Activated B cell treated with CpG ODN at 0.5 μM for 24 hours (primary cell): Measurements from ENCODE around the gene ZFAND2B. TPM values are rescaled to one million over a fixed set of nuclear protein-coding genes. Genes with fewer than 3 reads are reported as not detected.

Source experiments
- ATAC-seq: fragments of 200-7000 bp; cut with Tn5 transposase; one replicate; pipeline ENCODE4 v1.10.0; 2021; ENCODE audit warnings: low read depth, mild to moderate bottlenecking, moderate library complexity
- CTCF ChIA-PET: fragments of 350-600 bp; sonication (Branson Sonifier 250); formaldehyde crosslinking; loops from one replicate; lab custom pipeline; 2021; ENCODE audit warnings: antibody characterized with exemption; lab: Charles Lee
- POLR2A ChIA-PET: fragments of 350-600 bp; sonication (Branson Sonifier 250); formaldehyde crosslinking; loops from one replicate; lab custom pipeline; 2021; ENCODE audit warnings: antibody characterized with exemption; lab: Charles Lee
- DNase-seq: peaks from one replicate; pipeline ENCODE4 v3.0.0; 2022
- H3K27ac Mint-ChIP-seq: one replicate; pipeline ENCODE4 v1.8.0; 2020; ENCODE audit warnings: mixed read lengths
- H3K27me3 Mint-ChIP-seq: one replicate; pipeline ENCODE4 v1.8.0; 2021; ENCODE audit warnings: mixed read lengths
- H3K36me3 Mint-ChIP-seq: one replicate; pipeline ENCODE4 v1.8.0; 2021; ENCODE audit warnings: low read depth, mixed read lengths
- H3K4me1 Mint-ChIP-seq: one replicate; pipeline ENCODE4 v1.8.0; 2021; ENCODE audit warnings: mixed read lengths
- H3K4me3 Mint-ChIP-seq: one replicate; pipeline ENCODE4 v1.8.0; 2020; ENCODE audit warnings: mild to moderate bottlenecking, mixed read lengths
- H3K9me3 Mint-ChIP-seq: one replicate; pipeline ENCODE4 v1.8.0; 2020; ENCODE audit warnings: mixed read lengths
- intact Hi-C: fragments of 100-400 bp; cut with micrococcal nuclease; formaldehyde crosslinking; loops from one replicate; pipeline ENCODE4 v1.15.1; 2024
- total RNA-seq: library from RNA; stranded (reverse); gene quantifications from 2 replicates; pipeline ENCODE4 v1.2.3, GENCODE V29; 2022
- TF ChIP-seq, protein P1 (sequence below): fragments of 200-600 bp; IDR thresholded peaks from one replicate; pipeline ENCODE4 v1.8.0; 2022; ENCODE audit warnings: antibody characterized with exemption, mild to moderate bottlenecking

Gene ZFAND2B
- total RNA-seq, 1 donor from 2014 or later = 47.2 TPM

DNA sequence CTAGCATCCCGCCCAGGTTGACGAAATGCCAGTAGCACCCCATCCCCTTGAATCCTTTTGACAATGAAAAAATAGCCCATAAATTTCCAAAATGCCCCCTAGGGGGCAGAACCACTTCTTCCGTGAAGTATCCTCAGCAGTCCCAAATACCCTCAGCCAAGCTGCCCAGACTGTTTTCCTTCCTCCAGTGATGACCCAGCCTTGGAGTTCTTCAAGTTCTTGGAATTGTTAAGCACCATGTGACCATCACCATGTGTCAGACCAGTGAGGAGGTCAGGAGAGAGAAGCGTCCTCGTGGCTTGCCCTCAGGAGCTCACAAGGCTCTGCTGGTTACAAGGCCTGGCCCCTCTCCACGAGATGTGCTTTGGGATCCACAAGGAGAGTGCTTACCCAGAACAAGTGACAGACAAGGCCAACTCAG lies 35.3 kb upstream of the ZFAND2B start:
- POLR2A ChIA-PET = interaction anchor here (1.0 to 2.3 kb wide), 6 partner anchors 36 to 124 kb away, joined by 5 to 16 read pairs (median 10); partner anchors contain the start of genes ANKZF1, ATG9A, DNAJB2 and TUBA4A
- CTCF ChIA-PET = interaction anchor here (0.6 to 3.5 kb wide), 19 partner anchors 8 to 132 kb away, joined by 3 to 30 read pairs (median 5); partner anchors contain the start of genes ANKZF1, GLB1L, NHEJ1 and STK16

GRCh38 chr2:219172231-219173154 lies 34.1 kb upstream of the ZFAND2B start:
- ATAC-seq = no peak
- intact Hi-C loops = no loop called here
- TF ChIP-seq, protein P1, sequence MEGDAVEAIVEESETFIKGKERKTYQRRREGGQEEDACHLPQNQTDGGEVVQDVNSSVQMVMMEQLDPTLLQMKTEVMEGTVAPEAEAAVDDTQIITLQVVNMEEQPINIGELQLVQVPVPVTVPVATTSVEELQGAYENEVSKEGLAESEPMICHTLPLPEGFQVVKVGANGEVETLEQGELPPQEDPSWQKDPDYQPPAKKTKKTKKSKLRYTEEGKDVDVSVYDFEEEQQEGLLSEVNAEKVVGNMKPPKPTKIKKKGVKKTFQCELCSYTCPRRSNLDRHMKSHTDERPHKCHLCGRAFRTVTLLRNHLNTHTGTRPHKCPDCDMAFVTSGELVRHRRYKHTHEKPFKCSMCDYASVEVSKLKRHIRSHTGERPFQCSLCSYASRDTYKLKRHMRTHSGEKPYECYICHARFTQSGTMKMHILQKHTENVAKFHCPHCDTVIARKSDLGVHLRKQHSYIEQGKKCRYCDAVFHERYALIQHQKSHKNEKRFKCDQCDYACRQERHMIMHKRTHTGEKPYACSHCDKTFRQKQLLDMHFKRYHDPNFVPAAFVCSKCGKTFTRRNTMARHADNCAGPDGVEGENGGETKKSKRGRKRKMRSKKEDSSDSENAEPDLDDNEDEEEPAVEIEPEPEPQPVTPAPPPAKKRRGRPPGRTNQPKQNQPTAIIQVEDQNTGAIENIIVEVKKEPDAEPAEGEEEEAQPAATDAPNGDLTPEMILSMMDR = no peak

More for the DNA sequence above, 35.3 kb upstream of the ZFAND2B start:
- H3K36me3 Mint-ChIP-seq = peaks cover 59% of the 10 kb centered on the region
- H3K27me3 Mint-ChIP-seq = no peaks in the 10 kb centered on the region
- H3K9me3 Mint-ChIP-seq = no peaks in the 10 kb centered on the region
- H3K4me3 Mint-ChIP-seq = no peak overlapping the region
- intact Hi-C loops = loop anchor here (1.0 kb wide), 3 partner anchors 11 to 127 kb away; partner anchors contain the start of gene NHEJ1
- H3K4me1 Mint-ChIP-seq = peaks cover 21% of the 10 kb centered on the region
- DNase-seq (no peak), ATAC-seq (peak; percentile 40)
- TF ChIP-seq, protein P1 = no peak
- H3K27ac Mint-ChIP-seq = no peak overlapping the region

DNA sequence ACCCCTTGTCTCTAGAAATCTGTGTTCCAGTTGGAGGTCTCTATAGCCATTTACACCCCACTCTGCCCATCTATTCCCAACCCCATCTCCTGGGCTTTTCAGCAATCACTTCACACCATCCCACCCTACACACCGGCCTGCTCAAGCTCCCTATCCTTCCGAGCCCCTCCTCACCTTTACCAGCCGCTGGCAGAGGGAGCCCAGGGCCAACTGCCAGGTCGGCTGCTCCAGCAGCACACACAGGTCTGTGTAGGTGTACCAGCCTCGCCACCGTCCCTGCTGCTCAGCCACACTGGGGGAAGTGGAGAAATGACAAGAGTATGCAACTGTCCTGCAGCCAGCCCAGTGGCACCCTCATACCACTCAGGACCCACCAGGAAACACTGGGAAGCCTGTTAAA lies 33.4 kb upstream of the ZFAND2B start:
- intact Hi-C loops = no loop called here
- H3K4me3 Mint-ChIP-seq = no peak overlapping the region
- H3K4me1 Mint-ChIP-seq = peaks cover 26% of the 10 kb centered on the region
- ChIA-PET CTCF (interaction anchor here (0.9 to 1.6 kb wide), 4 partner anchors 14 to 178 kb away, joined by 3 to 5 read pairs (median 3); no protein-coding TSS in a partner anchor), POLR2A (interaction anchor here (0.7 to 2.2 kb wide), 2 partner anchors 33 to 58 kb away, joined by 3 to 7 read pairs; partner anchors contain the start of gene ZFAND2B)
- no peaks in the 10 kb centered on the region for H3K27me3 Mint-ChIP-seq
- DNase-seq (no peak), ATAC-seq (no peak)
- peaks cover 62% of the 10 kb centered on the region for H3K36me3 Mint-ChIP-seq
- TF ChIP-seq, protein P1 = no peak
- H3K27ac Mint-ChIP-seq = no peak overlapping the region
- no peaks in the 10 kb centered on the region for H3K9me3 Mint-ChIP-seq

More at GRCh38 chr2:219172231-219173154, 34.1 kb upstream of the ZFAND2B start:
- H3K4me3 Mint-ChIP-seq = no peak overlapping the region
- no peaks in the 10 kb centered on the region for H3K27me3 Mint-ChIP-seq
- CTCF ChIA-PET = interaction anchor here (0.6 to 3.5 kb wide), 11 partner anchors 14 to 177 kb away, joined by 3 to 30 read pairs (median 4); partner anchors contain the start of gene ANKZF1
- H3K4me1 Mint-ChIP-seq = peaks cover 25% of the 10 kb centered on the region
- H3K36me3 Mint-ChIP-seq = peaks cover 60% of the 10 kb centered on the region
- H3K27ac Mint-ChIP-seq = no peak overlapping the region
- no peak for DNase-seq
- POLR2A ChIA-PET = interaction anchor here (2.0 to 2.3 kb wide), 5 partner anchors 34 to 123 kb away, joined by 7 to 12 read pairs (median 10); partner anchors contain the start of genes ANKZF1, ATG9A, DNAJB2 and TUBA4A
- no peaks in the 10 kb centered on the region for H3K9me3 Mint-ChIP-seq

DNA sequence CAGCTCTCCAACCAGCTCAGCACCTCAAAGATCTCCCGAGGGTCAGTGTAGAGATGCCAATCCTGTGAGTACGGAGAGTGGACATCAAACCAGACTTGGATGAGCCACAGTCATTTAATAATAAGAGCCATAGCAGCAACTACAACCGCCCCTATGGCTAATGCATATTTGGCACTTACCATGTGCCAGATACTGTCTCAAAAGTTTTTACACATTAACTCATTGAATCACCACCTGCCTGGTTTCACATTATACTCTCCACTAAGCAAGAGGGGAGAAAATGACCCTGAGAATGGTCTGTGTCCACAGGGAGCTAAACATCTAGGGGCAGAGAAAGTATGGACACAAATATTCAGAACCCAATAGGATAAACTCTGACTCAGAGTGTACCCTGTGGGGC lies 32.4 kb upstream of the ZFAND2B start:
- ATAC-seq = no peak
- DNase-seq = no peak
- Mint-ChIP-seq H3K36me3 (peaks cover 66% of the 10 kb centered on the region), H3K9me3 (no peaks in the 10 kb centered on the region), H3K27ac (peak overlapping the region; percentile 46), H3K4me1 (peaks cover 32% of the 10 kb centered on the region), H3K27me3 (no peaks in the 10 kb centered on the region), H3K4me3 (peak overlapping the region; percentile 69)
- ChIA-PET POLR2A (interaction anchor here (0.8 to 4.7 kb wide), 4 partner anchors 13 to 105 kb away, joined by 3 to 89 read pairs (median 9); partner anchors contain the start of genes DNAJB2 and ZFAND2B), CTCF (interaction anchor here (1.4 to 4.7 kb wide), 4 partner anchors 15 to 120 kb away, joined by 3 to 33 read pairs (median 8); partner anchors contain the start of gene ZFAND2B)
- TF ChIP-seq, protein P1 = no peak
- intact Hi-C loops = no loop called here
